ENCODE data around the gene CEP128.

Gene CEP128

GRCh38 chr14:80754696-80755095 is 186.8 kb downstream of the CEP128 start:
- Mint-ChIP-seq H3K9me3 (no peaks in the 10 kb centered on the region), H3K4me1 (ENCODE audit: low read depth) (peaks cover 4% of the 10 kb centered on the region), H3K4me3 (no peak overlapping the region), H3K27me3 (no peaks in the 10 kb centered on the region), H3K36me3 (ENCODE audit: low read depth) (peaks cover 44% of the 10 kb centered on the region), H3K27ac (no peak overlapping the region)
- no peak for DNase-seq

- no peak overlapping the region for H3K27ac Mint-ChIP-seq
- no peaks in the 10 kb centered on the region for H3K9me3 Mint-ChIP-seq
- no peak overlapping the region for H3K4me3 Mint-ChIP-seq
- DNase-seq = no peak
- peaks cover 2% of the 10 kb centered on the region for H3K4me1 Mint-ChIP-seq (ENCODE audit: low read depth)
- H3K27me3 Mint-ChIP-seq = no peaks in the 10 kb centered on the region
- peaks cover 29% of the 10 kb centered on the region for H3K36me3 Mint-ChIP-seq (ENCODE audit: low read depth)
These were observed 190.3 kb downstream of the CEP128 start for GRCh38 chr14:80751285-80751684.

GRCh38 chr14:80726211-80726610 is 215.3 kb downstream of the CEP128 start:
- Mint-ChIP-seq H3K9me3 (no peaks in the 10 kb centered on the region), H3K27me3 (no peaks in the 10 kb centered on the region), H3K36me3 (ENCODE audit: low read depth) (peaks cover 9% of the 10 kb centered on the region), H3K4me1 (ENCODE audit: low read depth) (no peaks in the 10 kb centered on the region), H3K4me3 (no peak overlapping the region), H3K27ac (no peak overlapping the region)
- no peak for DNase-seq

GRCh38 chr14:80718940-80719339 is 222.6 kb downstream of the CEP128 start:
- H3K36me3 Mint-ChIP-seq (ENCODE audit: low read depth) = peaks cover 3% of the 10 kb centered on the region
- H3K27me3 Mint-ChIP-seq = no peaks in the 10 kb centered on the region
- H3K4me3 Mint-ChIP-seq = no peak overlapping the region
- DNase-seq = no peak
- no peaks in the 10 kb centered on the region for H3K9me3 Mint-ChIP-seq
- peaks cover 4% of the 10 kb centered on the region for H3K4me1 Mint-ChIP-seq (ENCODE audit: low read depth)
- H3K27ac Mint-ChIP-seq = no peak overlapping the region

GRCh38 chr14:80714474-80714873 is 227.1 kb downstream of the CEP128 start:
- peaks cover 4% of the 10 kb centered on the region for H3K4me1 Mint-ChIP-seq (ENCODE audit: low read depth)
- no peak overlapping the region for H3K4me3 Mint-ChIP-seq
- H3K36me3 Mint-ChIP-seq (ENCODE audit: low read depth) = peaks cover 3% of the 10 kb centered on the region
- no peak overlapping the region for H3K27ac Mint-ChIP-seq
- no peaks in the 10 kb centered on the region for H3K9me3 Mint-ChIP-seq
- H3K27me3 Mint-ChIP-seq = no peaks in the 10 kb centered on the region
- no peak for DNase-seq

- Mint-ChIP-seq H3K4me3 (no peak overlapping the region), H3K27me3 (no peaks in the 10 kb centered on the region), H3K9me3 (no peaks in the 10 kb centered on the region), H3K4me1 (ENCODE audit: low read depth) (peaks cover 4% of the 10 kb centered on the region), H3K27ac (no peak overlapping the region), H3K36me3 (ENCODE audit: low read depth) (peaks cover 3% of the 10 kb centered on the region)
- no peak for DNase-seq
These were observed 228.3 kb downstream of the CEP128 start for GRCh38 chr14:80713076-80713850.

- Mint-ChIP-seq H3K4me1 (ENCODE audit: low read depth) (peaks cover 3% of the 10 kb centered on the region), H3K27me3 (no peaks in the 10 kb centered on the region), H3K27ac (no peak overlapping the region), H3K4me3 (no peak overlapping the region), H3K36me3 (ENCODE audit: low read depth) (peaks cover 9% of the 10 kb centered on the region), H3K9me3 (no peaks in the 10 kb centered on the region)
- no peak for DNase-seq
These were observed 236.1 kb downstream of the CEP128 start for GRCh38 chr14:80705241-80705980.

- Mint-ChIP-seq H3K4me3 (no peak overlapping the region), H3K4me1 (ENCODE audit: low read depth) (peaks cover 8% of the 10 kb centered on the region), H3K27ac (no peak overlapping the region), H3K36me3 (ENCODE audit: low read depth) (peaks cover 7% of the 10 kb centered on the region), H3K27me3 (no peaks in the 10 kb centered on the region), H3K9me3 (no peaks in the 10 kb centered on the region)
- DNase-seq = no peak
These were observed 240.9 kb downstream of the CEP128 start for GRCh38 chr14:80700601-80701000.

GRCh38 chr14:80699861-80700260 is 241.7 kb downstream of the CEP128 start:
- Mint-ChIP-seq H3K27ac (no peak overlapping the region), H3K36me3 (ENCODE audit: low read depth) (peaks cover 6% of the 10 kb centered on the region), H3K4me3 (no peak overlapping the region), H3K4me1 (ENCODE audit: low read depth) (peaks cover 5% of the 10 kb centered on the region), H3K27me3 (no peaks in the 10 kb centered on the region), H3K9me3 (no peaks in the 10 kb centered on the region)
- DNase-seq = no peak

- Mint-ChIP-seq H3K4me1 (ENCODE audit: low read depth) (peaks cover 5% of the 10 kb centered on the region), H3K4me3 (no peak overlapping the region), H3K36me3 (ENCODE audit: low read depth) (peaks cover 11% of the 10 kb centered on the region), H3K9me3 (no peaks in the 10 kb centered on the region), H3K27ac (no peak overlapping the region), H3K27me3 (no peaks in the 10 kb centered on the region)
- DNase-seq = no peak
These were observed 242.6 kb downstream of the CEP128 start for GRCh38 chr14:80698974-80699373.

GRCh38 chr14:80695869-80696268 is 245.7 kb downstream of the CEP128 start:
- Mint-ChIP-seq H3K9me3 (no peaks in the 10 kb centered on the region), H3K36me3 (ENCODE audit: low read depth) (peaks cover 8% of the 10 kb centered on the region)

GRCh38 chr14:80692903-80693302 is 248.6 kb downstream of the CEP128 start:
- H3K27ac Mint-ChIP-seq = no peak overlapping the region
- no peak overlapping the region for H3K4me3 Mint-ChIP-seq
- H3K36me3 Mint-ChIP-seq (ENCODE audit: low read depth) = peaks cover 10% of the 10 kb centered on the region
- DNase-seq = no peak
- no peaks in the 10 kb centered on the region for H3K4me1 Mint-ChIP-seq (ENCODE audit: low read depth)
- no peaks in the 10 kb centered on the region for H3K27me3 Mint-ChIP-seq
- H3K9me3 Mint-ChIP-seq = no peaks in the 10 kb centered on the region

More at GRCh38 chr14:80695869-80696268, 245.7 kb downstream of the CEP128 start:
- Mint-ChIP-seq H3K27ac (no peak overlapping the region), H3K4me3 (no peak overlapping the region), H3K27me3 (no peaks in the 10 kb centered on the region), H3K4me1 (ENCODE audit: low read depth) (peaks cover 5% of the 10 kb centered on the region)
- no peak for DNase-seq

GRCh38 chr14:80681651-80682050 is 259.9 kb downstream of the CEP128 start:
- H3K4me1 Mint-ChIP-seq (ENCODE audit: low read depth) = no peaks in the 10 kb centered on the region
- no peak for DNase-seq
- no peak overlapping the region for H3K27ac Mint-ChIP-seq
- no peaks in the 10 kb centered on the region for H3K27me3 Mint-ChIP-seq
- peaks cover 47% of the 10 kb centered on the region for H3K9me3 Mint-ChIP-seq
- peaks cover 63% of the 10 kb centered on the region for H3K36me3 Mint-ChIP-seq (ENCODE audit: low read depth)
- no peak overlapping the region for H3K4me3 Mint-ChIP-seq

- Mint-ChIP-seq H3K9me3 (peaks cover 46% of the 10 kb centered on the region), H3K4me3 (no peak overlapping the region), H3K4me1 (ENCODE audit: low read depth) (no peaks in the 10 kb centered on the region), H3K27ac (no peak overlapping the region), H3K36me3 (ENCODE audit: low read depth) (peaks cover 56% of the 10 kb centered on the region), H3K27me3 (no peaks in the 10 kb centered on the region)
- DNase-seq = no peak
These were observed 262.3 kb downstream of the CEP128 start for GRCh38 chr14:80679273-80679672.

GRCh38 chr14:80678436-80678835 is 263.1 kb downstream of the CEP128 start:
- Mint-ChIP-seq H3K27ac (no peak overlapping the region), H3K27me3 (no peaks in the 10 kb centered on the region), H3K9me3 (peaks cover 40% of the 10 kb centered on the region), H3K4me3 (no peak overlapping the region), H3K4me1 (ENCODE audit: low read depth) (no peaks in the 10 kb centered on the region), H3K36me3 (ENCODE audit: low read depth) (peaks cover 50% of the 10 kb centered on the region)
- DNase-seq = no peak
